GM21786 (cell line): Measurements from ENCODE around the gene MAST1.
A peak's percentile ranks its signal among the peaks of the same experiment; 100 is the strongest.
"Not testable (repeated sequence)": the region's sequence is repeated elsewhere in the genome, so short reads cannot be mapped to it uniquely, and the experiment has no call there.

Experiments
- ATAC-seq: cut with Tn5 transposase; IDR thresholded peaks from one replicate; pipeline ENCODE4 v1.9.1; 2021; ENCODE audit not compliant: unreplicated experiment

MAST1 gene

GRCh38 chr19:12800923-12801465, 37.3 kb upstream of the MAST1 start:
- ATAC-seq, result no peak

- no peak for ATAC-seq
These were observed 36.6 kb upstream of the MAST1 start, which contains the start of the genes PRDX2 and THSD8 for GRCh38 chr19:12801466-12802266. TSS of gene PRDX2 (minus strand) at chr19:12801800. CDS start at chr19:12801261, 539 bp downstream. TSS of gene THSD8 (plus strand) at chr19:12802069. CDS start at chr19:12802072, 3 bp downstream.

- no peak for ATAC-seq
These were observed 35.8 kb upstream of the MAST1 start for GRCh38 chr19:12802267-12803106.

- no peak for ATAC-seq
These were observed 34.3 kb upstream of the MAST1 start for GRCh38 chr19:12804051-12804450.

- peak; percentile 55 for ATAC-seq
These were observed 31.9 kb upstream of the MAST1 start, which contains the start of gene RNASEH2A for GRCh38 chr19:12806242-12807081. TSS of gene RNASEH2A (plus strand) at chr19:12806584. CDS start at chr19:12806674, 90 bp downstream.

GRCh38 chr19:12815088-12815487, 23.2 kb upstream of the MAST1 start:
- ATAC-seq, result no peak

GRCh38 chr19:12817188-12817587, 21.1 kb upstream of the MAST1 start:
- ATAC-seq, result not testable (repeated sequence)

- ATAC-seq, result not testable (repeated sequence)
These were observed 20.5 kb upstream of the MAST1 start for GRCh38 chr19:12817810-12818209.

GRCh38 chr19:12821761-12822160, 16.6 kb upstream of the MAST1 start:
- no peak for ATAC-seq

GRCh38 chr19:12825254-12826131, 12.8 kb upstream of the MAST1 start:
- ATAC-seq, result no peak

- no peak for ATAC-seq
These were observed 9.8 kb upstream of the MAST1 start for GRCh38 chr19:12828494-12828893.

- no peak for ATAC-seq
These were observed 4.9 kb upstream of the MAST1 start for GRCh38 chr19:12833418-12833737.

- no peak for ATAC-seq
These were observed 4.4 kb upstream of the MAST1 start for GRCh38 chr19:12833738-12834565.

- ATAC-seq, result no peak
These were observed 3.8 kb upstream of the MAST1 start, which contains the start of gene RTBDN for GRCh38 chr19:12834566-12834943. TSS of gene RTBDN (minus strand) at chr19:12834579. CDS start at chr19:12829979, 4,600 bp downstream.

GRCh38 chr19:12834976-12835757, 3.1 kb upstream of the MAST1 start:
- ATAC-seq, result no peak

GRCh38 chr19:12836529-12836863, 1.8 kb upstream of the MAST1 start:
- no peak for ATAC-seq

- no peak for ATAC-seq
These were observed 1.1 kb upstream of the MAST1 start for GRCh38 chr19:12837225-12837624.
